A549 treated with Mapracorat at 1 μM for 4 hours (cell line): ENCODE data around the gene CTF1. TPM values are rescaled to one million over a fixed set of nuclear protein-coding genes. Genes with fewer than 3 reads are reported as not detected.

Experiments
- total RNA-seq: library from RNA; stranded (reverse); fragments of 200-300 nt; extraction: Qiagen RNA extraction; gene quantifications from 5 replicates; pipeline ENCODE4 v1.2.3, GENCODE V29; 2022

The CTF1 gene, protein sequence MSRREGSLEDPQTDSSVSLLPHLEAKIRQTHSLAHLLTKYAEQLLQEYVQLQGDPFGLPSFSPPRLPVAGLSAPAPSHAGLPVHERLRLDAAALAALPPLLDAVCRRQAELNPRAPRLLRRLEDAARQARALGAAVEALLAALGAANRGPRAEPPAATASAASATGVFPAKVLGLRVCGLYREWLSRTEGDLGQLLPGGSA
- total RNA-seq = 0.11 to 0.39 TPM (median 0.15 TPM) in 5 replicates

DNA sequence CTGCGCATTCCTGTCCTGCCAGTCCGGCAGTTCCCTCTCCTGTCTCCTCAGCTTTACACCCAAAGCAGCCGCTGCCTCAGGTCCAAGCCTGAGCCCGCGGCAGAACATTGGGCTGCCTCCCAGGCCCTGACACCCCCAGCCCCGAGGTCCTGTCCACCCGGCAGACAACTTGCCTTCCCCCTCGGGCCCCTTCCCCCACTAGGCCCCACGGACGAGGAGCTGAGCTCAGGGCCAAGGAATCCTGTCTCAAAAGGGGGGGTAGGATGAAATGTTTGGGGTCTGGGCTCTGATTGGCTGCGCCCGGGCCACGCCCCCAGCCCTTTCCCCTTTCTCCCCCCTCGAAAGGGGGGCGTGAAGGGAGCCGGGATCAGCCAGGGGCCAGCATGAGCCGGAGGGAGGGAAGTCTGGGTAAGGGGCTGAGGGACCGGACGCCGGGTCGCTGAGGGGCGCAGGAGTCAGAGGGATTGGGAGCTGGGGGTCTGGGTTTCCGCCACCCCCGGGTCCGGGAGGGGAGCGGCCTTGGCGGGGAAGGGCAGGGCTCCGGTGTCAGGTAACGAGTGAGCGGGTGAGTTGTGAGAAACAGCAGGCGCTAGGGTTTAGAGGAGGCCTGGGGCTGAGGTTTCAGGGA lies at the start of gene CTF1:
Gene CTF1 (plus strand): TSS at position 354 of the 628 bp plus-strand sequence. CDS start 30 bp downstream, at position 384.

DNA sequence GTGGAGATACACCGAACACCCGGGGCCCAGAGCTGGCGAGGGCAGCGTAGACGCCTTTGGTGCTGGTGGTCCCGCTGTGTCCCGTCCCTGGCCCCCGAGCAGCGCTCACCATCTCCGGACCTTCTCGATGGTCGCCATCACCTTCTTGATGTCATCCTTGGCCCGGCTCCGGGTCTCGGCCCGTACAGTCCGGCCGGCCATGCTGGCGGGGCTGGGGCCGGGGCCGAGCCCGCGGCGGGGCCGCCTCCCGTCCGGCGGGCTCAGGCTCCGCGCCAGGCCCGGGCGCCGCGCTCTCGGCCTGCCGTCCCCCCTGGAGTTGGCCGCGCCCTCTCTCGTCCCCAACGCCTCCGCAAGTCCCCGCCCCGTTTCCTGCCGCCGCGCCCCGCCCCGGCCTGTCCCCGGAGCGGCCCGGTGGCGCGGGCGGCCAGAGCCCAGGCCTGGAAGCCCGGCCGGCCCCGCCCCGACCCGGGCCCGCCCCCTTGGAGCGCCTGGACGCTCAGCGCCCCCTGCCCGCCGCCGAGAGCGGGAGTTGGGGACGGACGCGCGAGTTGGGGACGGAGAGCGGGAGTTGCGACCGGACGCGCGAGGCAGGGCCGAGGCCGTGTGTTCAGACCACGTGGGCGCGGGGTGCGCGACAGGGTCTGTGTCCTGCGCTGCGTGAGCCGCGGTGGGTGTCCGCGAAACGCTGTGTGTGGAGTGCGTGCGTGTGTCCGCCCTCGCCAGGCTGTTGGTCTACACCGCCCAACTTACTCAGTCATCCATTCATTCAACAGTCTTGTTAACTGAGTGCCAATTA lies 2.5 kb upstream of the CTF1 start, which contains the start of gene BCL7C:
Gene BCL7C (minus strand): TSS at position 334 of the 796 bp plus-strand sequence. CDS start 133 bp downstream, at position 201.

DNA sequence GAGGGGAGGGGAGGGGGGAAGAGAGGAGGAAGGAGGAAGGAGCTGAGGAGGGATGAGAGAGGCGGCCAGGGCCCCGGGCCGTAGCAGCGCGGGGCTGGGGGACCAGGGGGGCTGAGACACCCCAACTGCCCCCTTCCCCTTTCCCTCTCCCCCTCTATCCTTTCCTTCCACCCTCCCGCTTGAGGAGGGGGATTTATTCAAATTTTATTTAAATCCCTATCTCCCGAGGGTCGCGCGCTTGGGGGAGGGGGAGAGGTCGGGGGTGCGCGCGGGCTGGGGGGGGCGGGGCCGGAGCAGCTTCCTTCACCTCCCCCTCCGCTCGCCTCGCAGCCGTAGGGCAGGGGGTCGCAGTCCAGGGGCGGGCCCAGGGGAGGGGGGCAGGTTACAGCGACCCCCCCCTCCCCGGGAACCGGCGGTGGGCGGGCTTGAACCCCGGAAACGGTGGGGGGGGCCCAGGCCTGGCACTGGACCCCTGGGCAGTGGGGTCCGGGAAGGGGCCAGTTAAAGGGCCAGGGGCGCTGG lies 27.2 kb downstream of the CTF1 start, which contains the start of gene FBXL19:
Gene FBXL19 (plus strand): TSS at position 19 of the 522 bp plus-strand sequence. CDS start 2,183 bp downstream, outside the sequence.

DNA sequence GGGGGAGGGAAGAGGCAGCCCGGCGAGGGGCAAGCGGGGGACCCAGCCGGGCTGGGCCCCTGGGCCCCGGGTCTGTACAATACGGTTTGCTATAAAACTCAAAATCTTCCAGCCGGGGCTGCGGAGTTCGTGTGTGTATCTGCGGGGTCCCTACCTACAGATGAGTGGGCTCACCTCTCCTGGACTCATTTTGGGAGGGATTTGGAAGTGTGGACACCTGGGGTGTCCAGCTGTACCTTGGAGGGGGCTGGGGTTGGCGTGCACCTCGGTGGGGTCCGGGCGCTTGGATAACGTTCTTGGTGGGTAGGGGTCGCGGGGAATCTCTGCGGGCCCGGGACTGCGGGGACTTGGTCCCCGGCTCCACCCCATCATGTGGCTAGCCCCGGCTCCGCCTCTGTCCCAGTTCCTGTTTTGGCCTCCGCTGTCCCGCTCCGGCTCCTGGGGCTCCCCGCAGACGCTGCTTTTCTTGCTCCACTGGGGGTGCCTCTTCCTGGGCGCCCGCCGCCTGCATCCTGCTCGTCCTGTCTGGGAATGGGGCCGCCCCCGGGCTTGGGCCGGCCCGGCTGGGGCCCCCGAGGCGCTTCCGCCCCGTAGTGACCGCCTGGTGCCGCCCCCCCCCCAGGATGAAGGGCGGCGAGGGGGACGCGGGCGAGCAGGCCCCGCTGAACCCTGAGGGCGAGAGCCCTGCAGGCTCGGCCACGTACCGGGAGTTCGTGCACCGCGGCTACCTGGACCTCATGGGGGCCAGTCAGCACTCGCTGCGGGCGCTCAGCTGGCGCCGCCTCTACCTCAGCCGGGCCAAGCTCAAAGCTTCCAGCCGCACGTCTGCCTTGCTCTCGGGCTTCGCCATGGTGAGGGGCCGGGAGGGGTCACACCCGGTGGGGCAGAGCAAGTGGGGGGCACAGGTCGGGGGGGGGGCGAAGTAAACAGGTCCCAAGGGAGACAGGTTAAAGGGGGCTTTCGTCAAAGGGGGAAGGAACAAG lies 52.5 kb downstream of the CTF1 start, which contains the start of gene ORAI3:
Gene ORAI3 (plus strand): TSS at position 402 of the 983 bp plus-strand sequence. CDS start 222 bp downstream, at position 624.

Other genes with a start within 250 kb of the CTF1 start
- gene PRR14, start 245.7 kb upstream of the CTF1 start, total RNA-seq = 20.1 to 25.5 TPM (median 22.5 TPM) in 5 replicates
- gene FBRS, start 238.2 kb upstream of the CTF1 start, total RNA-seq = 29.6 to 43.8 TPM (median 40.0 TPM) in 5 replicates
- 8.2 to 25.8 TPM (median 21.5 TPM) in 5 replicates for gene SRCAP, start 197.4 kb upstream of the CTF1 start, total RNA-seq
- 20.8 to 31.7 TPM (median 29.7 TPM) in 5 replicates for gene PHKG2, start 148.2 kb upstream of the CTF1 start, total RNA-seq
- gene CFAP119, start 134.6 kb upstream of the CTF1 start, total RNA-seq = 5.5 to 9.4 TPM (median 8.9 TPM) in 5 replicates
- gene RNF40, start 134.3 kb upstream of the CTF1 start, total RNA-seq = 66.6 to 85.9 TPM (median 80.0 TPM) in 5 replicates
- gene ZNF629, start 109.4 kb upstream of the CTF1 start, total RNA-seq = 15.7 to 18.8 TPM (median 18.0 TPM) in 5 replicates
- 25.8 to 42.7 TPM (median 40.6 TPM) in 5 replicates for gene BCL7C, start 2.5 kb upstream of the CTF1 start, total RNA-seq
- gene FBXL19, start 27.0 kb downstream of the CTF1 start, total RNA-seq = 9.8 to 19.2 TPM (median 18.4 TPM) in 5 replicates
- gene ORAI3, start 52.5 kb downstream of the CTF1 start, total RNA-seq = 11.3 to 15.8 TPM (median 13.8 TPM) in 5 replicates
- gene SETD1A, start 61.1 kb downstream of the CTF1 start, total RNA-seq = 13.2 to 20.3 TPM (median 19.3 TPM) in 5 replicates
- 12.5 to 15.4 TPM (median 14.3 TPM) in 5 replicates for gene HSD3B7, start 88.6 kb downstream of the CTF1 start, total RNA-seq
- gene STX1B, start 114.0 kb downstream of the CTF1 start, total RNA-seq = 1.4 to 2.2 TPM (median 1.8 TPM) in 5 replicates
- gene STX4, start 136.9 kb downstream of the CTF1 start, total RNA-seq = 54.0 to 68.8 TPM (median 66.1 TPM) in 5 replicates
- 12.0 to 20.9 TPM (median 15.2 TPM) in 5 replicates for gene ZNF668, start 177.6 kb downstream of the CTF1 start, total RNA-seq
- gene ZNF646, start 177.8 kb downstream of the CTF1 start, total RNA-seq = 8.0 to 11.9 TPM (median 10.5 TPM) in 5 replicates
- 0.97 to 2.7 TPM (median 1.8 TPM) in 5 replicates for gene PRSS53, start 192.3 kb downstream of the CTF1 start, total RNA-seq
- gene VKORC1, start 198.2 kb downstream of the CTF1 start, total RNA-seq = 112 to 146 TPM (median 143 TPM) in 5 replicates
- 40.3 to 55.9 TPM (median 50.6 TPM) in 5 replicates for gene BCKDK, start 211.8 kb downstream of the CTF1 start, total RNA-seq
- 40.3 to 51.0 TPM (median 45.0 TPM) in 5 replicates for gene KAT8, start 221.1 kb downstream of the CTF1 start, total RNA-seq
- 1.1 to 2.2 TPM (median 1.5 TPM) in 5 replicates for gene PRSS8, start 239.1 kb downstream of the CTF1 start, total RNA-seq